Measurements from ENCODE around the gene NPC1. TPM values are rescaled to one million over a fixed set of nuclear protein-coding genes. Genes with fewer than 3 reads are reported as not detected.

The NPC1 gene
- total and polyA plus RNA-seq, 2 of the 8 experiments (the other 6 are each of a cell fraction or from before 2014, with no cell fraction given), result 34.1 to 39.5 TPM

- H2BK5ac ChIP-seq (ENCODE audit: low read depth, low read length), result no peak overlapping the region
- H3K9ac ChIP-seq (replicated peaks in 1 of 4; ENCODE audit: extremely low read depth in 1 of 4, low read depth in 3 of 4, low read length in 3 of 4), result no peak overlapping the region
- no peak overlapping the region for H2BK12ac ChIP-seq (ENCODE audit: low read depth, low read length)
- no peak overlapping the region for H3K4me2 ChIP-seq (ENCODE audit: insufficient read depth in 1 of 2, low read depth in 2 of 2, low read length in 2 of 2)
- no peak overlapping the region for H4K5ac ChIP-seq (ENCODE audit: insufficient read length, low read depth, low read length)
- peaks cover 1 to 7% of the 10 kb centered on the region in 2 experiments for H4K20me1 ChIP-seq (replicated peaks in 1 of 2; ENCODE audit: control insufficient read depth in 1 of 2, insufficient read depth in 2 of 2, low read length in 2 of 2)
- WGBS, 2 experiments (ENCODE audit: extremely low coverage in 1 of 2, insufficient coverage in 1 of 2, insufficient read length in 1 of 2, insufficient replicate concordance in 2 of 2, low coverage in 1 of 2, low lambda C conversion rate in 2 of 2, missing lambda C conversion rate in 1 of 2), result 95% methylated on average over 9 of the region's 9 CpGs; no CpG with 5 or more reads in 1 of the 2 experiments
- H4K91ac ChIP-seq (replicated peaks; ENCODE audit: insufficient read length, low read length), result no peak overlapping the region
- H2AK5ac ChIP-seq (ENCODE audit: low read depth, low read length), result no peak overlapping the region
- DNase-seq (ENCODE audit: low read depth in 1 of 2, low spot score in 2 of 2) (no peak), FAIRE-seq (no peak)
- H3K4me3 ChIP-seq (ENCODE audit: extremely low read depth in 1 of 4, insufficient read depth in 2 of 4, low read depth in 3 of 4, low read length in 4 of 4), result no peak overlapping the region
- no peaks in the 10 kb centered on the region for H3K4me1 ChIP-seq (replicated peaks in 1 of 4; ENCODE audit: control insufficient read depth in 3 of 4, insufficient read depth in 4 of 4, low read length in 3 of 4)
- no peak overlapping the region for H3K14ac ChIP-seq (ENCODE audit: insufficient read length)
- ChIA-PET CTCF (ENCODE audit: partially characterized antibody) (no interaction called here), POLR2A (ENCODE audit: partially characterized antibody) (no interaction called here)
- no peak overlapping the region for H3K4ac ChIP-seq (replicated peaks; ENCODE audit: insufficient read length, low read depth, low read length)
- H3K36me3 ChIP-seq (ENCODE audit: control insufficient read depth in 2 of 4, insufficient read depth in 4 of 4, low read length in 3 of 4), result peaks cover 45 to 85% (median 71%) of the 10 kb centered on the region in 4 experiments
- no peak overlapping the region for H2BK20ac ChIP-seq (ENCODE audit: low read length)
- H3K27me3 ChIP-seq (replicated peaks in 1 of 4; ENCODE audit: control insufficient read depth in 3 of 4, extremely low read depth in 1 of 4, insufficient read depth in 3 of 4, low read length in 3 of 4), result no peaks in the 10 kb centered on the region
- no peak overlapping the region for H3K27ac ChIP-seq (ENCODE audit: low read depth, low read length)
- H3K79me2 ChIP-seq (ENCODE audit: control insufficient read depth in 1 of 2, insufficient read depth in 2 of 2, low read length in 2 of 2), result no peaks in the 10 kb centered on the region
- TF ChIP-seq, protein P1, sequence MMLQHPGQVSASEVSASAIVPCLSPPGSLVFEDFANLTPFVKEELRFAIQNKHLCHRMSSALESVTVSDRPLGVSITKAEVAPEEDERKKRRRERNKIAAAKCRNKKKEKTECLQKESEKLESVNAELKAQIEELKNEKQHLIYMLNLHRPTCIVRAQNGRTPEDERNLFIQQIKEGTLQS (IDR thresholded peaks at IDR 0.05; ENCODE audit: insufficient read depth, low read depth, low read length), result no peak
- TF ChIP-seq POLR2A (IDR thresholded peaks at IDR 0.05; ENCODE audit: control extremely low read depth in 1 of 2, low read depth in 2 of 2, low read length in 2 of 2), result no peak
- no peak for TF ChIP-seq RFX5 (IDR thresholded peaks at IDR 0.05; ENCODE audit: borderline replicate concordance, low read depth, low read length)
- TF ChIP-seq SP2 (IDR thresholded peaks at IDR 0.05; ENCODE audit: low read length), result no peak
- no peak for TF ChIP-seq SAP30 (IDR thresholded peaks at IDR 0.05; ENCODE audit: insufficient read depth, insufficient replicate concordance, low read length)
- TF ChIP-seq JUN (IDR thresholded peaks at IDR 0.05; ENCODE audit: low read depth, low read length), result no peak
- TF ChIP-seq MAFK (IDR thresholded peaks at IDR 0.05; ENCODE audit: low read depth, low read length), result no peak
- TF ChIP-seq NANOG (IDR thresholded peaks at IDR 0.05; ENCODE audit: insufficient read depth, low read depth, low read length, poor library complexity, severe bottlenecking), result no peak
- TF ChIP-seq MAX (IDR thresholded peaks at IDR 0.05), result no peak
- TF ChIP-seq CHD2 (IDR thresholded peaks at IDR 0.05; ENCODE audit: low read length), result no peak
- no peak for TF ChIP-seq CEBPB (IDR thresholded peaks at IDR 0.05; ENCODE audit: low read depth, low read length)
- no peak for TF ChIP-seq USF2 (IDR thresholded peaks at IDR 0.05; ENCODE audit: low read length)
- TF ChIP-seq POLR2AphosphoS5 (IDR thresholded peaks at IDR 0.05; ENCODE audit: low read depth, low read length), result no peak
- TF ChIP-seq RXRA (IDR thresholded peaks at IDR 0.05; ENCODE audit: insufficient read depth, low read depth, low read length), result no peak
- H3K23ac ChIP-seq (ENCODE audit: insufficient read length), result no peak overlapping the region
- H3K9me3 ChIP-seq (ENCODE audit: insufficient read depth in 2 of 2, low read depth in 1 of 2, low read length in 1 of 2), result no peaks in the 10 kb centered on the region
- no peak overlapping the region for H2AFZ ChIP-seq (ENCODE audit: low read length)
- H2BK15ac ChIP-seq (ENCODE audit: low read length), result no peak overlapping the region
- no peak overlapping the region for H2BK120ac ChIP-seq (replicated peaks; ENCODE audit: low read depth, low read length)
- H3K23me2 ChIP-seq (ENCODE audit: low read depth, low read length), result no peaks in the 10 kb centered on the region
- H3K79me1 ChIP-seq (ENCODE audit: low read depth, low read length), result no peaks in the 10 kb centered on the region
- no peak overlapping the region for H3K56ac ChIP-seq (replicated peaks; ENCODE audit: insufficient read length, low read depth, low read length)
- no peak overlapping the region for H3K18ac ChIP-seq (ENCODE audit: extremely low read depth, low read length)
- no peak overlapping the region for H4K8ac ChIP-seq (ENCODE audit: extremely low read depth, insufficient read depth, low read length)
Observed at GRCh38 chr18:23538001-23538400, 48.3 kb downstream of the NPC1 start.

Measured in H1 (cell line).